Glutamatergic neuron (in vitro differentiated cells): ENCODE results near the gene APBB2. TPM values are rescaled to one million over a fixed set of nuclear protein-coding genes. Genes with fewer than 3 reads are reported as not detected.

Experiments used
- DNase-seq: peaks from one replicate; pipeline ENCODE4 v3.0.0; 2022
- H3K27ac Mint-ChIP-seq: one replicate; pipeline ENCODE4 v1.8.0; 2020; ENCODE audit warnings: mild to moderate bottlenecking, mixed read lengths, inconsistent platforms; ENCODE audit not compliant: unreplicated experiment
- H3K27me3 Mint-ChIP-seq: one replicate; pipeline ENCODE4 v1.8.0; 2020; ENCODE audit warnings: mild to moderate bottlenecking, moderate library complexity, mixed read lengths, inconsistent platforms; ENCODE audit not compliant: unreplicated experiment
- H3K36me3 Mint-ChIP-seq: one replicate; pipeline ENCODE4 v1.8.0; 2020; ENCODE audit warnings: mild to moderate bottlenecking, mixed read lengths, inconsistent platforms; ENCODE audit not compliant: unreplicated experiment
- H3K4me1 Mint-ChIP-seq: one replicate; pipeline ENCODE4 v1.8.0; 2020; ENCODE audit warnings: mild to moderate bottlenecking, low read depth, mixed read lengths, inconsistent platforms; ENCODE audit not compliant: unreplicated experiment
- H3K4me3 Mint-ChIP-seq: one replicate; pipeline ENCODE4 v1.8.0; 2020; ENCODE audit warnings: mild to moderate bottlenecking, mixed read lengths, inconsistent platforms; ENCODE audit not compliant: unreplicated experiment
- H3K9me3 Mint-ChIP-seq: one replicate; pipeline ENCODE4 v1.8.0; 2020; ENCODE audit warnings: mild to moderate bottlenecking, moderate library complexity, mixed read lengths, inconsistent platforms; ENCODE audit not compliant: unreplicated experiment
- CTCF ChIP-seq: fragments of 200-600 bp; sonication (generic); IDR thresholded peaks from one replicate; pipeline ENCODE4 v1.5.0; 2021; ENCODE audit not compliant: partially characterized antibody, unreplicated experiment
- total RNA-seq: library from RNA; stranded (reverse); fragmentation: NEBNext Ultra II Directional; extraction: Animal tissue kit (Norgen Biotek cat#: 25700); gene quantifications from one replicate; pipeline ENCODE4 v1.2.1, GENCODE V29; 2021; ENCODE audit not compliant: unreplicated experiment

APBB2 gene
- total RNA-seq, 1 donor from 2014 or later: 117 TPM

GRCh38 chr4:41146196-41146595 is 68.1 kb downstream of the APBB2 start:
- peaks cover 3% of the 10 kb centered on the region for H3K9me3 Mint-ChIP-seq
- H3K27ac Mint-ChIP-seq: peak overlapping the region; percentile 65
- no peak for TF ChIP-seq CTCF
- no peaks in the 10 kb centered on the region for H3K27me3 Mint-ChIP-seq
- no peaks in the 10 kb centered on the region for H3K36me3 Mint-ChIP-seq
- no peak for DNase-seq
- H3K4me1 Mint-ChIP-seq: peaks cover 12% of the 10 kb centered on the region
- H3K4me3 Mint-ChIP-seq: no peak overlapping the region

GRCh38 chr4:41145571-41146078 is 68.7 kb downstream of the APBB2 start:
- Mint-ChIP-seq H3K27me3 (no peaks in the 10 kb centered on the region), H3K9me3 (peaks cover 3% of the 10 kb centered on the region), H3K4me3 (no peak overlapping the region), H3K4me1 (peaks cover 12% of the 10 kb centered on the region), H3K27ac (no peak overlapping the region), H3K36me3 (no peaks in the 10 kb centered on the region)
- no peak for TF ChIP-seq CTCF
- DNase-seq: no peak

GRCh38 chr4:41144812-41145211 is 69.5 kb downstream of the APBB2 start:
- H3K4me3 Mint-ChIP-seq: no peak overlapping the region
- H3K27me3 Mint-ChIP-seq: no peaks in the 10 kb centered on the region
- H3K9me3 Mint-ChIP-seq: peaks cover 3% of the 10 kb centered on the region
- no peaks in the 10 kb centered on the region for H3K36me3 Mint-ChIP-seq
- no peak for DNase-seq
- no peak overlapping the region for H3K27ac Mint-ChIP-seq
- TF ChIP-seq CTCF: no peak
- H3K4me1 Mint-ChIP-seq: peaks cover 15% of the 10 kb centered on the region

GRCh38 chr4:41144040-41144379 is 70.3 kb downstream of the APBB2 start:
- no peak overlapping the region for H3K4me3 Mint-ChIP-seq
- H3K36me3 Mint-ChIP-seq: no peaks in the 10 kb centered on the region
- DNase-seq: no peak
- TF ChIP-seq CTCF: no peak
- peaks cover 3% of the 10 kb centered on the region for H3K9me3 Mint-ChIP-seq
- H3K27ac Mint-ChIP-seq: no peak overlapping the region
- H3K4me1 Mint-ChIP-seq: peaks cover 15% of the 10 kb centered on the region
- no peaks in the 10 kb centered on the region for H3K27me3 Mint-ChIP-seq

- no peaks in the 10 kb centered on the region for H3K27me3 Mint-ChIP-seq
- no peak for DNase-seq
- H3K9me3 Mint-ChIP-seq: peaks cover 3% of the 10 kb centered on the region
- no peaks in the 10 kb centered on the region for H3K36me3 Mint-ChIP-seq
- peaks cover 15% of the 10 kb centered on the region for H3K4me1 Mint-ChIP-seq
- no peak overlapping the region for H3K27ac Mint-ChIP-seq
- no peak for TF ChIP-seq CTCF
- no peak overlapping the region for H3K4me3 Mint-ChIP-seq
Observed at GRCh38 chr4:41143311-41144039, 70.9 kb downstream of the APBB2 start.
